HT-29 (cell line): ENCODE measurements around the gene SUSD5. TPM values are rescaled to one million over a fixed set of nuclear protein-coding genes. Genes with fewer than 3 reads are reported as not detected.
A peak's percentile ranks its signal among the peaks of the same experiment; 100 is the strongest.
"Not testable (repeated sequence)": the region's sequence is repeated elsewhere in the genome, so short reads cannot be mapped to it uniquely, and the experiment has no call there.

Experiments
- DNase-seq: peaks from one replicate; pipeline ENCODE4 v3.0.0-alpha.2; 2015; ENCODE audit warnings: low spot score
- total RNA-seq: library from RNA; depleted of rRNA; stranded (reverse); fragments of >200 nt; shearing (Covaris generic); gene quantifications from 2 replicates; pipeline ENCODE4 v1.2.3, GENCODE V29; 2014

The SUSD5 gene
- total RNA-seq, 1 experiment from 2014 or later, result 0.10 TPM

DNA sequence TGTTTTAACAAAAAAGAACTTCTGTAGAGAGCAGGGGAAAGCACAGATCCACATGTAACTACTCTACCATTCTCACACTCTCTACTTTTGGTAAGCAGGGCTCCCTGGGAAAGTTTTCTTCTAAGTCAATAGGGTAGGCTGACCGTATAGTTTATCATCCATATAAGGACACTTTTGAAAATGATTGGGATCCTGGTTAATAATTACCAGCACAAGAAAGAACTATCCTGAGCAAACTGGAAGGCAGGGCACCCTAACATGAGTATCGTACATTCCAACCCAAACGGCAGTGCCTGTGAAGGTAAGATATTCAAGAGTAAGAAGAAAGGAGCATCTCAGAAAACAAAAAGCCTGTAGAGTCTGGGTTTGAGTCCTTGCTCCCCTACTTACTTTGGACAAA is 22.1 kb downstream of the SUSD5 start:
- no peak for DNase-seq

DNA sequence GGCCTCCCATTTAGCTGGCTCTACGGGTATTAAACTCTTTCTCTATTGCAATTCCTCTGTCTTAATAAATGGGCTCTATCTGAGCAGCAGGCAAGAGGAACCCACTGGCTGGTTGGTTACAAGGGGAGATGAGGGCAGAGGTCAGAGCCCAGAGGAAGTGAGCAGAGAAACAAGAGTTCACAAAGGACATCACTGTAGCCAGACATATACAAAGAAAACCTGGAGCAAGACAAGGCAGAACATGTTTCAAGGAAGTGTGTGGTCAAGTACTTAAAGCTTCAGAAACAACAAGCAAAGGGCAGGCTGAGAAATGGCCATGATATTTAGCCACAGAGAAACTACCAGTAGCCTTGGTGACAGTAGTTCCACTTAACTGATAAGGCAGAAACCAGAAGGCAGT is 24.3 kb downstream of the SUSD5 start:
- DNase-seq, result no peak

DNA sequence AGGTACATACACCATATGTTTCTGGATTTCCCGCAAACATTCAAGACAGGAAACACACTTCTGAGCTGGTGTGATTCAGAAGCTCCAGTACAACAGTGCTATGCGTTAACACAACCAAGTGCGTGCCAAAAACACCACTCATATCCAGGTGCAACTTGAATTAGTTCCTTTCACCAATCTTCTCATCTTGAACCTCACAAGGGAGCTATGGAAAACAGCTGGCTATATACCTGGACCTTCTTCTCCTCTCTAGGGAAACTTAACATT is 31.3 kb downstream of the SUSD5 start:
- DNase-seq, result no peak

DNA sequence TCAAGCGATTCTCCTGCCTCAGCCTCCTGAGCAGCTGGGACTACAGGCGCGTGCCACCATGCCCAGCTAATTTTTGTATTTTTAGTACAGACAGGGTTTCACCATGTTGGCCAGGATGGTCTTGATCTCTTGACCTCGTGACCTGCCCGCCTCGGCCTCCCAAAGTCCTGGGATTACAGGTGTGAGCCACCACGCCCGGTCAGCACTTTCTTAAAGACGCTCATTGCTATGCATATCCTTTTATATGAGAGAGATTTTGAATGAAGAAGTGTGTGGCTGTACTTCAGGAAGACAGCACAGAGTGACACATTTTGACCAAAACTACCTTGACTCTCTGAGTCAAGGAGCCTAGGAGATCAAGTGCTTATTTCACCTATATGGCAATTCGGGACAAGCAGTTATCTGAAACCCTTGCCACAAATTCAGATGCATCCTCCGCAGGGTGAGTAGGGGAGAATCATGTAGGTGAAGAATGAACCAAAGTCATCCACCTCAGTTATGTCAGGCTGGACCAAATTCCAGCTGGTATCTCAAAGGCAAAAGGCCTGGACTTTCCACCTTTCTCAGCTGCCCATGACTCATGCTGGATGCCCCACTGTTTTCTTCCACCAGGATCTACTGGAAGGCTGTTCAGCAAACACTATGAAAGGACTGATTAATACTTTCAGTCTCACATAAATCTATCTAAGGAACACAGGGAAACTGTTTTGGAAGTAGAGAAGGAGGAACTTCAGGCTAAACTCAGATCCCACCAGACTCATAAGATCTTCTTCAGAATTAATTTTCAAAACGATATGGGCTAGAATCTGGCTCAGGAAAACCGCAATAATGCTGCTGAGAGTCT is 31.9 kb downstream of the SUSD5 start:
- peak; percentile 7 for DNase-seq

DNA sequence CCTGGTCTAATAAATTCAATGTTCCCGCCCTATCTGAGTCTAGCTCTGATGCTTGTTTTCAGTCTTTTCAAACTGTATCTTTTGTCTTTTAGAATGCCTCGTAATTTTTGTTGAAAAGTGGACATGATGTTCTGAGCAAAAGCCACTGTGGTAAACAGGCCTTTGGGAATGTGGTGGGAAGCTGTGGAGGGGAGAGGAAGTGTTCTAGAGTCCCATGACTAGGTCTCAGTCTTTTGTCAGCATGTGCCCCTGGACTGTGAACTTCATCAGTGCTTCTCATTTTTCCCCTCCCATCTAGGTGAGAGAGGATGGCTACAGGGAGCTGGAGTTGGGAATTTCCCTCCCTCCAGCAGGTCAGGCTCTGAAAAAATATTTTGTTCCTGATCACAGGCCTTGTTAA is 33.7 kb downstream of the SUSD5 start:
- DNase-seq, result no peak

DNA sequence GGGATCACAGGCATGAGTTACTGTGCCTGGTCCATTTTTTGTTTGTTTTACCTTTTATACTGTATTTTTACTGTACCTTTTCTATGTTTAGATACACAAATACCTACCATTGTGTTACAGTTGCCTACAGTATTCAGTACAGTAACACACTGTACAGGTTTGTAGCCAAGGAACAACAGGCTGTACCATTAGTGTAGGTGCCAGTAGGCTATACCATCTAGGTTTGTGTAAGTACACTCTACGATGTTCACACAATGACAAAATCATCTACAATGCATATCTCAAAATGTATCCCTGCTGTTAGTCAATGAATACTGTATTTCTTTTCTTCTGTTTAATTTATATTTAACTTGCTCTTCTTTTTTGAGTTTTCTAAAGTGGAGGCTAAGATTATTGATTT is 37.0 kb downstream of the SUSD5 start:
- DNase-seq, result not testable (repeated sequence)

DNA sequence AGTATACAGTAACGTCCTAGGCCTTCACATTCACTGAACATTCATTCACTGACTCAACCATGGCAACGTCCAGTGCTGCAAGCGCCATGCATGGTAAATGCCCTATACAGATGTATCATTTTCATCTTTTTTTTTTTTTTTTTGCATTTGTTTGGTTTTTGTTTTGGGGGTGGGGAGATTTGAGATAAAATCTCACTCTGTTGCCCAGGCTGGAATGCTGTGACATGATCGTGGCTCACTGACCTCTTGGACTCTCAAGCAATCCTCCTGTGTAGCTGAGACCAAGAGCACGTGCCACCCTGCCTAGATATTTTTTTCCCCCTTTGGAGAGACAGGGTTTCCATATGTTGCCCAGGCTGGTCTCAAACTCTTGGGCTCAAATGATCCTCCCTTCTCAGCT is 37.4 kb downstream of the SUSD5 start:
- no peak for DNase-seq

DNA sequence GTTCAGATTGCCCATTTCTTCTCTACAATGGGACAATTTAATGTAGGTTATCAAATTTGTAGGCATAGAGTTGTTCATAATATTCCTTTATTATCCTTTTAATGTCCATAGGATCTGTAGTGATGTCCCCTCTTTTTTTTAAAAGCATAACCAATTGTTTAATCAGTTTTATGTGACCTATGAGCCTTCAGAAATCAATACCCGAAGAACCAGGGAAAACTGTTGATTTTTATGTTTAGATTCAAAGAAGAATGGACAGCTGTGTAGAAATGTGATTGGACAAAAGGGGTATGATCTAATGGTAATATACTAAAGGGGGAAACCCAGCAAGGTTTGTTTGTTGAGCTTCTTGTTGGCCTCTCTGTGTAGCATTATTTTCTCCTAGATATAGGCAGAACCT is 39.5 kb downstream of the SUSD5 start:
- DNase-seq, result no peak

DNA sequence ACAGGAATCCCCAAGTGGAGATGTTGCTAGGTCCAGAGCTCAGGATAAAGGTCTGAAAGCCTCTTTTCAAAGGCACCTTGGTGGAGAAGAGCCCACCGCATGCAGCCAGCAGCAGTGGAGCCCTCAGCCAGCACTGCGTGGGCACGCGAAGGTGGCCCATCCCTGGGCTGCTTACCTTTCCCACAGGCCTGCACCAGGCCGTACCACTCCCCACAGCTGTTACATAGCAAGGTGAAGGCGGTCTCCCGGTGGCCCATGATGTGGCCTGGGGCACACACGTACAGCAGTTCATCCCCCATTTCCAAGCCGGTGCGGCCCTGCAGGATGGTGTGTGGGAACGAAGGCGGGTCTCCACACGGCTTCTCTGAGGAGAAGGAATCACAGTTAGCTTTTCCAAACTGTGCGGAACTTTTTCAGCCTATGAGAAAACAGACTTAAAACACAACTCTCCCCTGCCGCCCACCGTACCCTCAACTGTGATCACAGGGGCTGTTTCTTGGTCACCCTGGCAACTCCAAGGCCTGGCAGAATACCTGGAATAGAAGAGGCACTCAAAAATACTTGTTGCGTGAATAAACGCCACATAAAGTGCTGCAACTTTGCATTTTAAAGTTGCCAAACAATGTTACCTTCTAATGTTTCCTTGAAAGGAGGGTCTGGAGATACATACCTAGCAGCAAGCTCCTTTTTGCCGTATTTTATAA is 43.7 kb downstream of the SUSD5 start:
- DNase-seq, result no peak

DNA sequence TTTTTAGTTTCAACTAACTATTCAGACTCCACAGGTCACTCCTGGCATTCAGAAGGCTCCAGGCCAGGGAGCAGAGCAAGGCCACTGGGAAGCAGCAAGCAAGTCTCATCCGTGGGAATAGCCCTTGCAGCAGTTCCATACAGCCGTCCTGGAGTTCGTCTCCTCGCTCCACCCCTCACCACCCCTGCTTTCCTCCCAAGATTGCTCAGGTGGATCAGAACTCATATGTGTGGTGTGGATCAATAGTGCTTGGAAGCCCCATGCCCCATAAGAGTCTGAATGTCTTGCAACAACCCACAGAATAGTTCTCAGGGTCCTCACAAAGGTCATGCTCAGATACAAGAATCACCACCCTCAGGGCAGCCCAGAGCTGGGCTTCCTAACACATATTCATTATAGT is 44.5 kb downstream of the SUSD5 start:
- no peak for DNase-seq

DNA sequence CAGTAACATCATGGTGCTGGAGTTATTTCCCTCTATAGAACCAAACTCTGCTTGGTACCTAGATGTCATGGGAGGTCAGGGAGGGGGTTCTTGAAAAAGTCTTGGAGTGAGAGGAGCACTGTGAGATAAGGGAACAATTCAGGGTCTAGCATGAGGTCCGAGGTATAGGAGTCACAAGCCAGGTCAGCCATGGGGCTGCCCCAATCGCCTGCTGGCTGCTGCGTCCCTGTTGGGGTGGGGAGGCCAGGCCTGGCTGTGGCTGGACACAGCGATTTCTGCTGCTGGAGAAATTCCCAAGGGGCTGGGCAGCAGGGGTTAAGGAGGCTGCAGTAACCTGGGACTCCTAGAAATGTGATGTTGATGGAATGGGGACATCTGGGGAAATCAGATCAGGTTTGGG is 44.9 kb downstream of the SUSD5 start:
- DNase-seq, result no peak

DNA sequence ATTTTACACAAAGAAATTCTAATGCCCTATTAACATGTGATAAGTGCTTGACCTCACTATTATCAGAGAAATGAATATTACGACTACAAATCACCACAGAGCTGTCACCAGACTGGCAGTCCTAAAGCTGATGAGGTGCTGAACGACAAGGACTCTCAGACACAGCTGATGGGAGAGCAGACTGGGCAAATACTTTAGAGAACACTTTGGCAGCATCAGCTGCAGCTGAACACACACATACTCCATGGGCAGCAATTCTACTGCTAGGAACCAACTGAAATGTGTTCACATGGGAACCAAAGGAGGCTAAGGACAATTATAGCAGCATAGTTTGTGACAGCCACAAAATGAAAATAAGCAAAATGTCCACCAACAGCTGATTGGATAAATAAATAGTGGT is 45.5 kb downstream of the SUSD5 start:
- no peak for DNase-seq

DNA sequence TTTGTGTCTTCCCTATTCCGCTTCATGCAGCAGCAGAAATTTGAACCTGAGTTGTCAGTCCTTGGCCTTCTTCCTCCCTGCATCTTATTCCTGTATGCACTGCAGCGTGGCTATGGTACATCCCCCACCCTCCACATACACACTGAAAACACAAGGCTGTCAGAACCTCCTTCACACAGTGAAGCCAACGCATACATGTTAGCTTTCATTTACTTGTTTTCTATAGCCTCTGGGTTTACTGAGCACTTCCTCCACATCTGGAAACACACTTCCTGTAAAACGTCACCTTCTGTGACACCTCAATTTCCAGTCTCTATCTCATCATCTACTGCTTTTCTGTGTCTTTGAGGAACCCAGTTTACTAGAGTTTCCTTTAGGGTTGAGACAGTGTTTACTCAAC is 47.0 kb downstream of the SUSD5 start:
- DNase-seq, result no peak

DNA sequence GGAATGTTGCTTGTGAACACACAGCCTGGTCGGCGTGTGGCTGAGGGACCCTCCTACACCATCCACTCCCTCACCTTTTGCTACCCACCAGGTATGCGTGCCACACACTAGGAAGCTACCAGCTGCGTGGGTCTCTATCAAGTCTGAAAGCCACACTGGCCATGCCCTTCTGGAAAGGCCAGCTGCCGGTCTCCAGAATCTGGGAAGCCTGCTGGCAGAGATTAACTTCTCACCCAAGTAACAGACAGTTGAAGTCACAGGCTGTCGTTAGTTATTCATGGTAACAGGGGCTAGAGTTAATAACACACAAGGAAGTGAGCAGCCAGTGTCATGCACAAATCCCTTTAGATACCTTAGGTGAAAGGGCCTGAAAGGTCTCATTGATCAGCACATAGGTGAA is 48.1 kb downstream of the SUSD5 start:
- no peak for DNase-seq

DNA sequence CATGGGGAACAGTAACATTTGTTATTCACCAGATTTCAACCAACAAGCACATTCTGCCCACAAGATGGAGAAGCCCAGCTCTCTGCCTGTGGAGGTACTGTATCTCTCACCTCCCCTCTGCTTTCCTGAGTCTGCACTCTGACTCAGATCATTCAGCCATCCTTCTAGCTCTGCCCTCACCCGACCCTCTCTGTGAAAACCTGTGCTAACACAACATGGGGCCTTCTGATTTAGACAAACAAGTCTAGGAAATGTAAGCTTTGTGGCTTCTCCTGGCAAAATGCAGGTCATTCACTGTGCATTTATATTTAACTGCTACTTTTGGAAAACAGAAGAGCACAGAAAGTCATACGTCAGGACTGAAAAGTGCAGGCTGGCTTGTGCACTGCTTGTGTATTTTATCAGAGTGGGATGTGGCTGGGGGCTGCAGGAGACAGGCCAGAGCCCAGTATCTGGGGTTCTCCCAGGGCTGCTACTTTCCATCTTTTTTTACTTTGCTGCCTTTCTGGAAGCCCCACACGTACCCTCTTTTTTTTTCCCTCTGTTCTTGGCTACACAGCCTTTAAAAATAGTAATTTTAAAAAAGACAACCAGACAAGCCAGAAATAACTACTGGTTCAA is 50.8 kb downstream of the SUSD5 start:
- no peak for DNase-seq

DNA sequence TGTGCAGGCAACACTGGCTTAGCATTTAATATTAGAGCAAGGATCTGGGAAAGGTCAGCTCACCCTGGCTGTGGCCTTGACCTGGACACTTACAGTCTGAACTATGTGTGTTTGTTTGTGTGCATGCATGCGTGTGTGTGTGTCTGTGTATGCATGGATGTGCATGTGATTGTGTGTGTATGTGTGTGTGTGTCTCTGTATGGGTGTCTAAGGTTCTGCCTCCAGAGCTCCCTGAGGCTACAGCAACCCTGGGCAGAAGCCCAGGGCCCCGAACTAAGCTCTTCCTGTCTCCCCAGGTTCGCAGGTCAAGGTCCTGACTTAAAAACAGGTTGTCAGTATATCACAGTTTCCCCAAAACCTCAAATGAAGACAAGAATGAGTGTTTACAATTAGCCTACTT is 51.3 kb downstream of the SUSD5 start:
- no peak for DNase-seq

DNA sequence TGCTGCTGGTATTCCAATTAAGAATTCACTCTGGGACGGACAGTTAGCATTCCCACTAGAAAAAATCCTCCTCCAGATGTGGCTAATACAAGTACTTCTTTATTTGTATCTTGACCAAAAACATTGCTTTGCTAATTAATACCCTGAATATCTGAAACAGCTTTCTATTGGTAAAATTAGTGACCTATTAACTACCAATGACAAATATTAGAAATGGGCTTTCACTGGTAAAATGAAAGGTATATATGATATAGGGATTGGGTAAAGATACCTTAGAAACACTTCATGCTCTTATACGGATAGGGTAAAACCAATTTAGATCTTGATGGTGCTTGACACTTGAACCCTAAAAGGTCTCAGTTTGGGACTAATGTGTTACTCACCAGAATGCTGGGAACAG is 52.5 kb downstream of the SUSD5 start:
- DNase-seq, result no peak

DNA sequence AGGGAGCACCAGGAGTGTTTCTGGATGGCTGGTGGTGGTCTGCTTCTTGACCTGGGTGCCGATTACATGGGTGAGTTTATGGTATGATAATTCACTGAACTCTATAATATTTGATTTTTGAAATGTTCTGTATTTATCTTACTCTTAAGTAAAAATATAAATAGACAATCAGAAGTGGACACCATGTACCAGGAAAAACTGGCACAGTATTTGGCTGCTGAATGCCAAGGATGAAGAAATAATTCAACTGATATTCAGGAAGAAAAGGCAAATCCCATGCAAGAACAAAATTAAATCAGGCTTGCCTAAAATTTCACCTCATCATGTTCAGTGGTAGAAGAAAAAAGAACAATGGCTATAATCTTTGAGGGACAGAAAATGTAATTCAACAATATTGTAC is 53.2 kb downstream of the SUSD5 start:
- DNase-seq, result no peak

DNA sequence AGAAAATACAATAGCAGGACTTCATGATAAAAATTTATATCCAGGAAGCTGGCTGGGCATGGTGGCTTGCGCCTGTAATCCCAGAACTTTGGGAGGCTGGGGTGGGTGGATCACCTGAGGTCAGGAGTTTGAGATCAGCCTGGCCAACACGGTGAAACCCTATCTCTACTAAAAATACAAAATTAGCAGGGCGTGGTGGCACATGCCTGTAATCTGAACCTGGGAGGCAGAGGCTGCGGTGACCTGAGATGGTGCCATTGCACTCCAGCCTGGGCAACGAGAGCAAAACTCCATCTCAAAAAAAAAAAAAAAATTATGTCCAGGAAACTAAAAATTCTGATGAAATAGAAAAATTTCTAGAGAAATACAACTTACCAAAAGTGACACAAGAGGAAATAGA is 56.0 kb downstream of the SUSD5 start:
- DNase-seq, result not testable (repeated sequence)

DNA sequence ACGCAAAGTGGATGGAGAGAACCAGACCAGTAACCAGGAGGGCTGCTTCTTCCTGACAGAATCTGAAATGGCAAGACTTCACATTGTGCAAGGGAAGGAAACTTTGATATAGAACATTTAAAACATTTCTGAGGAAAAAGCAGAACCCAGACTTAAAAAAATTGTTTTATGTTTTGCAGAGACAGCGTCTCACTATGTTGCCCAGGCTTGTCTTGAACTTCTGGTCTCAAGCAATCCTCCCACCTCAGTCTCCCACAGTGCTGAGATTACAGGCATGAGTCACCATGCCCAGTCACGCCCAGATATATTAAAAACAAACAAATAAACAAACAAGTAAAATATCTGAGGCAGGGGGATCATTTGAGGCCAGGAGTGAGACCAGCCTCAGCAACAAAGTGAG is 58.6 kb downstream of the SUSD5 start:
- DNase-seq, result no peak

DNA sequence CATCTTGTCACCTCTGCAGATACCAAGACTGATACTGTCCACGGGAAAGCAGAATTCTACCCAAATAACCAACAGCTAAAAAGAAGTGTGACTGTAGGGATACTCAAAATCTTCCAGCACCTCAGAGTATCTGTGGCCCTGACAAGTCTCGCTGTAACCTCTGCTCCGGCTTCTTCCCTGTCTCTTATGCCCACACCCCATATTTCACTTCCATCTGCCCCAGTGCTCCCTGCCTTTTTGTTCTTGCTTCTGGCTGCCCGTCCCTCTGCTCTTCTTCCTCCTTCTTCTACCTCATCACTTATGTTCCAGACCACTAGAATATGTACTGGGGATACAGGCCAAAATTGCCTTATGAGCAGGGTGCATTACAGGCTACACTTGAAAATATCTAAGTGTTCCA is 59.4 kb downstream of the SUSD5 start:
- DNase-seq, result no peak

DNA sequence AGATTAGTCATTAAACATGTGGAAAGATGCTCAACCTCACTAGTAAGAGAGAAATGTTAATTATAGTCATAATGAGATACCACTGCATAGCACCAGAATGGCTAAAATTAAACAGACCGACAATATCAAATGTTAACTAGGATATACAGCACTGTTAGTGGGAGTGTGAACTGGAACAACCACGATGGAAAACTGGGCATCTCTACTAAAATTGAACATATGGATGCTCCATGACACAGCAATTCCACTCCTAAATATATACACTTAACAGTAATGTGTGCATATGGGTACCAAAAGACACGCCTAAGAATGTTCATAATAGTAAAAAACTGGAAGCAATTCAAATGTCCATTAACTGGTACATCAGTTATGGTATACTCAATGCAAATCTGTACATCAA is 63.3 kb downstream of the SUSD5 start:
- DNase-seq, result no peak

DNA sequence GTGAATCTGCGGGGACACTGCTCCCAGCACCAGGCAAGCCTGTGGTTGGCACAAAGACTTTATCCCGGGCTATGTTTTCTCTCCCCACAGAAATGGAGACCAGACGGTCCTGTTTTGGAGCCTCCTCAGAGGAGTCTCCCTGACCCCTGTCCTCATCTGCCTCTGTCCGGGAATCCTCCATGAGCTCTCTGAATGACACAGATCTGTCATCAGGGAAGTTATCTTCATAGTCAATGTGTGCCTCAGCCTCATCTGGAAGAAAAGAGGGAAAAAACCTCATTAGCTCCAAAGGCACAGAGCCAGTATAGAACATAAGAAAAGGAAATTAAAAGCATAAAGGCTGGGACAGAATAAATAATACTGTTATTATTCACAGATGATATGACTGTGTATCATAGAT is 64.8 kb downstream of the SUSD5 start:
- no peak for DNase-seq
